ENCODE results near the gene CHORDC1.

GRCh38 chr11:90189011-90189410 is 33.8 kb downstream of the CHORDC1 start:
- TF ChIP-seq EZH2 (IDR thresholded peaks at IDR 0.05; ENCODE audit: insufficient read depth, low read length): no peak
- TF ChIP-seq CTCF (IDR thresholded peaks at IDR 0.05; ENCODE audit: insufficient read depth, low read depth, low read length): no peak
